OCI-LY7 (cell line): ENCODE data around the gene SLC20A1.

Source experiments
- EZH2phosphoT487 ChIP-seq: fragments of 200-600 bp; sonication (generic); IDR thresholded peaks from 2 replicates; pipeline ENCODE4 v1.6.1; 2018; ENCODE audit warnings: low read depth, borderline replicate concordance, mild to moderate bottlenecking, mixed run types, antibody characterized with exemption, low read length, moderate library complexity, mixed read lengths
- TF ChIP-seq, protein P1 (sequence below): fragments of 200-600 bp; sonication (generic); conservative IDR thresholded peaks from 2 replicates; pipeline ENCODE4 v1.5.1; 2014; ENCODE audit warnings: mild to moderate bottlenecking, antibody characterized with exemption, low read length, moderate library complexity, mixed read lengths

DNA sequence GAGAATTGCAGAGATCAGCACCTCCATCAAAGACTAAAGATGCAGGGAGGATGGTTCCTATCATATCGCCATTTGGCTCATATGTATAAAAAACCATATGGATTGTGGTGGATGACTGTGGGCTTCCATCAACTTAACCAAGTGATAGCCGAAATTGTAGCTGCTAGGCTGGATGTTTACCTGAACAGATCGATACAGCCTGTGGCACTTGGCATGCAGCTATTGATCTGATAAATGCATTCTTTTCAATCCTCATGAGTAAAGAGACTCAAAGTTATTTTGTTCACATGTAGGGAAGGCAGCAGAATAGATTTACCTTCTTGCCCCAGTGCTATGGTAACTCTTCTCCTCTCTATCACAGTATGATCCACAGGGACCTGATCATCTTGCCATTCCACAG, 42.8 kb upstream of the SLC20A1 start:
- TF ChIP-seq, protein P1, sequence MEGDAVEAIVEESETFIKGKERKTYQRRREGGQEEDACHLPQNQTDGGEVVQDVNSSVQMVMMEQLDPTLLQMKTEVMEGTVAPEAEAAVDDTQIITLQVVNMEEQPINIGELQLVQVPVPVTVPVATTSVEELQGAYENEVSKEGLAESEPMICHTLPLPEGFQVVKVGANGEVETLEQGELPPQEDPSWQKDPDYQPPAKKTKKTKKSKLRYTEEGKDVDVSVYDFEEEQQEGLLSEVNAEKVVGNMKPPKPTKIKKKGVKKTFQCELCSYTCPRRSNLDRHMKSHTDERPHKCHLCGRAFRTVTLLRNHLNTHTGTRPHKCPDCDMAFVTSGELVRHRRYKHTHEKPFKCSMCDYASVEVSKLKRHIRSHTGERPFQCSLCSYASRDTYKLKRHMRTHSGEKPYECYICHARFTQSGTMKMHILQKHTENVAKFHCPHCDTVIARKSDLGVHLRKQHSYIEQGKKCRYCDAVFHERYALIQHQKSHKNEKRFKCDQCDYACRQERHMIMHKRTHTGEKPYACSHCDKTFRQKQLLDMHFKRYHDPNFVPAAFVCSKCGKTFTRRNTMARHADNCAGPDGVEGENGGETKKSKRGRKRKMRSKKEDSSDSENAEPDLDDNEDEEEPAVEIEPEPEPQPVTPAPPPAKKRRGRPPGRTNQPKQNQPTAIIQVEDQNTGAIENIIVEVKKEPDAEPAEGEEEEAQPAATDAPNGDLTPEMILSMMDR: no peak
- no peak for TF ChIP-seq EZH2phosphoT487
